DND-41 (cell line): Measurements from ENCODE around the gene DHRS7B.

Source experiments
- ATAC-seq: fragments of 200-7000 bp; cut with Tn5 transposase; 3 replicates; pipeline ENCODE4 v1.9.1; 2021; ENCODE audit warnings: low read depth; ENCODE audit not compliant: insufficient read depth
- DNase-seq: peaks from one replicate; pipeline ENCODE4 v3.0.0-alpha.2; 2020
- H2AFZ ChIP-seq: 2 replicates; pipeline ENCODE4 v1.6.0; 2012; ENCODE audit warnings: low read depth, low read length
- H3K27ac ChIP-seq: 2 replicates; pipeline ENCODE4 v1.5.1; 2012; ENCODE audit warnings: low read length, inconsistent platforms
- H3K27me3 ChIP-seq: fragments of 200-600 bp; sonication (generic); 2 replicates; pipeline ENCODE4 v1.6.0; 2012; ENCODE audit warnings: low read length, mild to moderate bottlenecking, inconsistent platforms; ENCODE audit not compliant: insufficient read depth, poor library complexity
- H3K36me3 ChIP-seq: 2 replicates; pipeline ENCODE4 v1.5.1; 2012; ENCODE audit warnings: low read length, inconsistent platforms; ENCODE audit not compliant: insufficient read depth
- H3K4me1 ChIP-seq: 2 replicates; pipeline ENCODE4 v1.5.1; 2012; ENCODE audit warnings: mild to moderate bottlenecking, low read length; ENCODE audit not compliant: insufficient read depth
- H3K4me2 ChIP-seq: 2 replicates; pipeline ENCODE4 v1.6.0; 2012; ENCODE audit warnings: mild to moderate bottlenecking, moderate library complexity, low read length, inconsistent platforms; ENCODE audit not compliant: insufficient read depth
- H3K4me3 ChIP-seq, 2 experiments: fragments of 200-600 bp in 1 of 2; shearing (Covaris generic) in 1 of 2; 2 replicates each; pipeline ENCODE4 v1.5.1; 2012 to 2016; ENCODE audit warnings: inconsistent platforms in 2 of 2, low read length in 2 of 2, mild to moderate bottlenecking in 2 of 2, low read depth in 1 of 2, moderate library complexity in 1 of 2
- H3K79me2 ChIP-seq: 2 replicates; pipeline ENCODE4 v1.6.0; 2012; ENCODE audit warnings: low read length, inconsistent platforms; ENCODE audit not compliant: insufficient read depth
- H3K9ac ChIP-seq: 2 replicates; pipeline ENCODE4 v1.6.0; 2012; ENCODE audit warnings: low read depth, mild to moderate bottlenecking, inconsistent platforms, low read length, moderate library complexity
- H3K9me3 ChIP-seq: 2 replicates; pipeline ENCODE4 v1.5.1; 2012; ENCODE audit warnings: low read length, moderate library complexity, mild to moderate bottlenecking, inconsistent platforms; ENCODE audit not compliant: insufficient read depth, severe bottlenecking
- H4K20me1 ChIP-seq: 2 replicates; pipeline ENCODE4 v1.6.0; 2012; ENCODE audit warnings: low read length; ENCODE audit not compliant: insufficient read depth
- EZH2 ChIP-seq: IDR thresholded peaks from 3 replicates; pipeline ENCODE4 v1.6.1; 2012; ENCODE audit warnings: borderline replicate concordance, low read depth, mild to moderate bottlenecking, moderate library complexity, low read length, inconsistent platforms; ENCODE audit not compliant: severe bottlenecking
- TF ChIP-seq, protein P1 (sequence below): IDR thresholded peaks from 2 replicates; pipeline ENCODE4 v1.5.1; 2012; ENCODE audit warnings: borderline replicate concordance, low read length, moderate library complexity, mild to moderate bottlenecking; ENCODE audit not compliant: poor library complexity, severe bottlenecking; ENCODE audit errors: extremely low read depth

DHRS7B gene

DNA sequence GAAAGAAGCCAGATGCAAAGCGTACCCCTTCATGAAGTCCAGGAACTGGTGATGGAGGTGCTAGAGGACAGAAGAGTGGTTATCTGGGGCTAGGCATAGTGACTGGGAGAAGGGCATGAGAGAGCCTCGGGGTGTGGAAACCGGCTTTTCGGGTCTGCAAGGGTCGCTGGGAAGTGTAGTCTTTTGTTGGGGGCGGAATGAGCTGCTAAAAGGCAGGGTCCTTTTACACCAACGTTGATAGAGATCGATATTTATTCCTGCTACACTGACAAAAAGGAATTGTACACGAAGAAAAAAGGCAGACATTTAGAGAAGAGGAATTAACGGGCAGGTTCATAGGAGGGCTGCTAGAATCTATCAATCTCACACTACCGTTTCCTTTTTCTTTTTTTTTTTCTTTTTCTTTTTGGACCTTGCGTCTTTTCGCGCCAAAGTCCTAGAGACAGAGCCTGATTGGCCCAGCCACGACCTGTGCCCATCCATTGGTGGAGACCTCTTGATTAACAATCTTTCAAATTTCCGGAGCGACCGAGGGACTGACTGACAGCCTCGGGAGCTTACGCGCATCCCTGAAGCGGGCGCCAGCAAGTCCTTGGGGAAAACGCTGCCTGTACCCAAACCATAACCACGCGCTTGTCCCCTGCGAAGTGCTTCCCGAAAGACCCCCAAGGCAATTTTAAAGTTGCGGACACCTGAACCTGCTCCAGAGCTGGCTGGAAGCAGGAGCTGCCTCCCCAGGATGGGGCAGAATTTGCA, 27.7 kb upstream of the DHRS7B start:
- TF ChIP-seq, protein P1, sequence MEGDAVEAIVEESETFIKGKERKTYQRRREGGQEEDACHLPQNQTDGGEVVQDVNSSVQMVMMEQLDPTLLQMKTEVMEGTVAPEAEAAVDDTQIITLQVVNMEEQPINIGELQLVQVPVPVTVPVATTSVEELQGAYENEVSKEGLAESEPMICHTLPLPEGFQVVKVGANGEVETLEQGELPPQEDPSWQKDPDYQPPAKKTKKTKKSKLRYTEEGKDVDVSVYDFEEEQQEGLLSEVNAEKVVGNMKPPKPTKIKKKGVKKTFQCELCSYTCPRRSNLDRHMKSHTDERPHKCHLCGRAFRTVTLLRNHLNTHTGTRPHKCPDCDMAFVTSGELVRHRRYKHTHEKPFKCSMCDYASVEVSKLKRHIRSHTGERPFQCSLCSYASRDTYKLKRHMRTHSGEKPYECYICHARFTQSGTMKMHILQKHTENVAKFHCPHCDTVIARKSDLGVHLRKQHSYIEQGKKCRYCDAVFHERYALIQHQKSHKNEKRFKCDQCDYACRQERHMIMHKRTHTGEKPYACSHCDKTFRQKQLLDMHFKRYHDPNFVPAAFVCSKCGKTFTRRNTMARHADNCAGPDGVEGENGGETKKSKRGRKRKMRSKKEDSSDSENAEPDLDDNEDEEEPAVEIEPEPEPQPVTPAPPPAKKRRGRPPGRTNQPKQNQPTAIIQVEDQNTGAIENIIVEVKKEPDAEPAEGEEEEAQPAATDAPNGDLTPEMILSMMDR: no peak
- no peak for TF ChIP-seq EZH2
- Histone ChIP-seq H3K36me3 (no peaks in the 10 kb centered on the region), H3K27ac (peak overlapping the region; percentile 99), H3K9ac (peak overlapping the region; percentile 63), H3K4me3 (peak overlapping the region; percentile 49 to 80), H4K20me1 (no peaks in the 10 kb centered on the region), H3K9me3 (no peaks in the 10 kb centered on the region), H3K4me2 (peak overlapping the region; percentile 82), H3K79me2 (peaks cover 2% of the 10 kb centered on the region; the same call in 1 of the 2 replicates), H2AFZ (peak overlapping the region; percentile 96), H3K4me1 (peaks cover 28% of the 10 kb centered on the region), H3K27me3 (no peaks in the 10 kb centered on the region)
- ATAC-seq: peak; percentile 97
- DNase-seq: peak; percentile 87

DNA sequence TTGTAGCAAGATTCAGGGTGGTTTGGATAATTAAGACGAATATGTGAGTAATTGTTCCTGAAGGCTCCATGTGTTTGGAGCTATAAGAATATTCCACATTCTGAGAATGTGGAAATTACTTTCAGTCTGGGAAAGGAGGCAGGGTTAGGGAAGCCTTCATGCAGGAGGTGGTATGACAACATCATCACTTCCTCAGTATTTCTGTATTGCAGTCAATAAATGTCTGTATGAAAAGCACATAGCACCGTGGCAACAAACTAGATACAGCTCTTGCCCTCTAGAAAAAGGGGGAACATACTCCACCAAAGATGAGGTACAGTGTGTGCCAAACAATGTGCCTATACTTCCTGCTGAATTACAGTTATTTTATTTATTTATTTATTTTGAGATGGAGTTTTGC, 26.1 kb upstream of the DHRS7B start:
- no peaks in the 10 kb centered on the region for H4K20me1 ChIP-seq

DNA sequence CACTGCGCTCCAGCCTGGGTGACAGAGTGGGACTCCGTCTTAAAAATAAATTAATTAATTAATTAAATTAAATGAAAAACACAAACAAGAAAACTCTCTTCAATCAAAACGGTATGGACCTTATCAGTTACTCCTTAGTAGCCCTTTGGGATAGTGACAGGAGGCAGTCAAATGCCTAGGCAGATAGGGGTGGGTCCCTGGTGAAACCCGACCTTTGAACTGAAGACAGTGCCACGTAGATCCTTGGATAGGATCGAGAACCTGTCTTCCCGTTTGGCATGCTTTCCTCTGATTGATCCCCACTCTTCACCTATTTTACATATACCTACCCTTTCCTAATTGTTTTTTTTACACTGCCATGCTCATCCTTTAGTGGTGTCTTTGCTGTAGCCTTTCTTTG, 22.2 kb upstream of the DHRS7B start:
- H3K27ac ChIP-seq: no peak overlapping the region
- H3K9ac ChIP-seq: no peak overlapping the region
- no peaks in the 10 kb centered on the region for H4K20me1 ChIP-seq
- H3K79me2 ChIP-seq: no peaks in the 10 kb centered on the region
- DNase-seq (no peak), ATAC-seq (no peak)
- H3K4me3 ChIP-seq: no peak overlapping the region
- H3K4me1 ChIP-seq: peaks cover 11% of the 10 kb centered on the region
- no peak overlapping the region for H3K4me2 ChIP-seq
- no peaks in the 10 kb centered on the region for H3K27me3 ChIP-seq
- no peak overlapping the region for H2AFZ ChIP-seq
- no peaks in the 10 kb centered on the region for H3K9me3 ChIP-seq
- TF ChIP-seq, protein P1: no peak
- TF ChIP-seq EZH2: no peak
- H3K36me3 ChIP-seq: no peaks in the 10 kb centered on the region

More for the DNA sequence above, 26.1 kb upstream of the DHRS7B start:
- H3K36me3 ChIP-seq: no peaks in the 10 kb centered on the region
- H3K9me3 ChIP-seq: no peaks in the 10 kb centered on the region
- no peak overlapping the region for H3K27ac ChIP-seq
- peaks cover 28% of the 10 kb centered on the region for H3K4me1 ChIP-seq
- DNase-seq: no peak
- peaks cover 2% of the 10 kb centered on the region; the same call in 1 of the 2 replicates for H3K79me2 ChIP-seq
- no peak overlapping the region; the same call in 1 of the 2 replicates for H2AFZ ChIP-seq
- H3K27me3 ChIP-seq: no peaks in the 10 kb centered on the region
- H3K9ac ChIP-seq: no peak overlapping the region
- no peak overlapping the region for H3K4me3 ChIP-seq
- H3K4me2 ChIP-seq: no peak overlapping the region
- ATAC-seq: no peak
- TF ChIP-seq EZH2: no peak
- TF ChIP-seq, protein P1: no peak
